ENCODE results near the gene CHRNA7.
"Not testable (repeated sequence)": the region's sequence is repeated elsewhere in the genome, so short reads cannot be mapped to it uniquely, and the experiment has no call there.

DNA sequence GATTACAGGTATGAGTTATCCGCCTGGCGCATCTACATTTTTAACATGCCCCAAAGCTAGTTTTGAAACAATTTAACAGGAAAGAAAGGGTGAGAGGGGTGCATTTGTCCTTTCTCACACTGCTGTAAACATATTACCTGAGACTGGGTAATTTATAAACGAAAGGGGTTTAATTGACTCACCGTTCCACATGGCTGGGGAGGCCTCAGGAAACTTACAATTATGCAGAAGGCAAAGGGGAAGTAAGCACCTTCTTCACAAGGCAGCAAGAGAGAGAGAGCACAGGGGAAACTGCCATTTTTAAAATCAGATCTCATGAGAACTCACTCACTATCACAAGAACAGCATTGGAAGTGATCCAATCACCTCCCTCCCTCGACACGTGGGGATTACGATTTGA is 165.9 kb downstream of the CHRNA7 start:
- TF ChIP-seq, protein P1, sequence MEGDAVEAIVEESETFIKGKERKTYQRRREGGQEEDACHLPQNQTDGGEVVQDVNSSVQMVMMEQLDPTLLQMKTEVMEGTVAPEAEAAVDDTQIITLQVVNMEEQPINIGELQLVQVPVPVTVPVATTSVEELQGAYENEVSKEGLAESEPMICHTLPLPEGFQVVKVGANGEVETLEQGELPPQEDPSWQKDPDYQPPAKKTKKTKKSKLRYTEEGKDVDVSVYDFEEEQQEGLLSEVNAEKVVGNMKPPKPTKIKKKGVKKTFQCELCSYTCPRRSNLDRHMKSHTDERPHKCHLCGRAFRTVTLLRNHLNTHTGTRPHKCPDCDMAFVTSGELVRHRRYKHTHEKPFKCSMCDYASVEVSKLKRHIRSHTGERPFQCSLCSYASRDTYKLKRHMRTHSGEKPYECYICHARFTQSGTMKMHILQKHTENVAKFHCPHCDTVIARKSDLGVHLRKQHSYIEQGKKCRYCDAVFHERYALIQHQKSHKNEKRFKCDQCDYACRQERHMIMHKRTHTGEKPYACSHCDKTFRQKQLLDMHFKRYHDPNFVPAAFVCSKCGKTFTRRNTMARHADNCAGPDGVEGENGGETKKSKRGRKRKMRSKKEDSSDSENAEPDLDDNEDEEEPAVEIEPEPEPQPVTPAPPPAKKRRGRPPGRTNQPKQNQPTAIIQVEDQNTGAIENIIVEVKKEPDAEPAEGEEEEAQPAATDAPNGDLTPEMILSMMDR (IDR thresholded peaks at IDR 0.05; ENCODE audit: borderline replicate concordance, extremely low read depth, low read length, poor library complexity, severe bottlenecking): not testable (repeated sequence)
- not testable (repeated sequence) for TF ChIP-seq EZH2 (IDR thresholded peaks at IDR 0.05; ENCODE audit: borderline replicate concordance, low read depth, low read length, severe bottlenecking)
